Measurements from ENCODE around the gene SLC6A12.

DNA sequence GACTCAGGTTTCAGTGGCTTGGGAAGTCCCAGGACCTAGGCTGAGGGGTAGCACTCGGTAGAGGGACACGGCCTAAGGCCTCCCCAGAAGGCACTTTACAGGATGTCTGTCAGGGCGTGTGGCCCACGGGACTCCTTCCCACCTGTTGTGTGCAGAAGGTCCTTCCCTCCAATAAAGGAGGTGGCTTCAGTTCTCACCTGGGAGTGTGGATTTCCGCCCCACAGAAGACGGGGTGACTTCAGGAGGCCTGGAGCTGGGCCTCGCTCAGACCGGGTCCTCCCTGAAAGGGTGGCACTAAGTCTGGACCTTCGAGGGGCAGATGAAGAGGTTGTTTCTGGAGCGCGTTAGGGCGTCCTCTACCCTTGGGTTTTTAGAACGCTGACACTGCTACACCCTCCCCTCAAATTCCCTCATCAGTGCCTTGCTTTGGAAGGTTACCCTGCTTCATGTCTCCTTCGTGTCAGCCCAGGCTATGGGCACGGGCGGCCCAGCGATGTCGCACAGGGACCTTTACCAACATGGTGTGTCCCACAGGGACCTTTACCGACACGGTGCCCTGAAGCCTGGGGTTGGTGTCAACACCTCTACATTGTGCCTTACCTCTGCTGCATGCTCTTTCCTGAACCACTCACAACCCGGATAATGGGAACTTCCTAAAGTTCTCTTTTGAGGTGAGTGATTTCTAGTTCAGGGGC is 7.1 kb downstream of the SLC6A12 start:
- TF ChIP-seq, protein P1, sequence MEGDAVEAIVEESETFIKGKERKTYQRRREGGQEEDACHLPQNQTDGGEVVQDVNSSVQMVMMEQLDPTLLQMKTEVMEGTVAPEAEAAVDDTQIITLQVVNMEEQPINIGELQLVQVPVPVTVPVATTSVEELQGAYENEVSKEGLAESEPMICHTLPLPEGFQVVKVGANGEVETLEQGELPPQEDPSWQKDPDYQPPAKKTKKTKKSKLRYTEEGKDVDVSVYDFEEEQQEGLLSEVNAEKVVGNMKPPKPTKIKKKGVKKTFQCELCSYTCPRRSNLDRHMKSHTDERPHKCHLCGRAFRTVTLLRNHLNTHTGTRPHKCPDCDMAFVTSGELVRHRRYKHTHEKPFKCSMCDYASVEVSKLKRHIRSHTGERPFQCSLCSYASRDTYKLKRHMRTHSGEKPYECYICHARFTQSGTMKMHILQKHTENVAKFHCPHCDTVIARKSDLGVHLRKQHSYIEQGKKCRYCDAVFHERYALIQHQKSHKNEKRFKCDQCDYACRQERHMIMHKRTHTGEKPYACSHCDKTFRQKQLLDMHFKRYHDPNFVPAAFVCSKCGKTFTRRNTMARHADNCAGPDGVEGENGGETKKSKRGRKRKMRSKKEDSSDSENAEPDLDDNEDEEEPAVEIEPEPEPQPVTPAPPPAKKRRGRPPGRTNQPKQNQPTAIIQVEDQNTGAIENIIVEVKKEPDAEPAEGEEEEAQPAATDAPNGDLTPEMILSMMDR (IDR thresholded peaks at IDR 0.05), result no peak
- no peak for TF ChIP-seq EP300 (IDR thresholded peaks at IDR 0.05)
